HG02588 (cell line): ENCODE measurements around the gene HSBP1L1.

Experiments
- ATAC-seq: cut with Tn5 transposase; IDR thresholded peaks from one replicate; pipeline ENCODE4 v1.9.1; 2021; ENCODE audit warnings: mild to moderate bottlenecking, moderate library complexity; ENCODE audit not compliant: unreplicated experiment

The HSBP1L1 gene

DNA sequence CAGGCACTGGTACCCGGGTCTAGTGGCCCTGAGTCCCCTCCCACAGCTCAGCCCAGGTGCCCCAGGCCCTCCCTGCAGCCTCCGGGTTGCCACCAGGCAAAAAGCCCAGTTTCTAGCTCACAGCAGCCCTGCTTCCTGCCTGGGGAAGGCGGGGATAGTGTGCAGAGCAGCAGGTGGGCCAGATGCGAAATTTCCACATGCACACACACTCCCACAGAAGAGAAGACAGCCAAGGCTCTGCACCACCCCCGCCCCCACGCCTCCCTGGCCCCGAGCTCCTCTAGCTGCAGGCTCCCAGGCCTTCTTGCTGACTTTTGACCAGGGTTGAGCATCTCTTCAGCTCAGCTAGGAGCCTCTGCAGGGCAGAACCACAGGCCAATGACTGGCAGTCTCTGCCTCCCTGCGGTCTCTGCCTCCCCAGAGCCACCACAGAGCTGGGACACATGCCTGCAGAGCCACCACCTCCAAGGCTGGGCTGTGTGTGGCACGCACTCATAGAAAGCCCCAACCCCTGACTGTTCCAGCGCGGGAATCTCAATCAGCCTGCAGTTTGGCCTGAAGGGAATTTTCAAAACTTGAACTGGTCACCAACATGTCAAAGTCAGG is 20.2 kb upstream of the HSBP1L1 start:
- ATAC-seq, result peak; percentile 38

DNA sequence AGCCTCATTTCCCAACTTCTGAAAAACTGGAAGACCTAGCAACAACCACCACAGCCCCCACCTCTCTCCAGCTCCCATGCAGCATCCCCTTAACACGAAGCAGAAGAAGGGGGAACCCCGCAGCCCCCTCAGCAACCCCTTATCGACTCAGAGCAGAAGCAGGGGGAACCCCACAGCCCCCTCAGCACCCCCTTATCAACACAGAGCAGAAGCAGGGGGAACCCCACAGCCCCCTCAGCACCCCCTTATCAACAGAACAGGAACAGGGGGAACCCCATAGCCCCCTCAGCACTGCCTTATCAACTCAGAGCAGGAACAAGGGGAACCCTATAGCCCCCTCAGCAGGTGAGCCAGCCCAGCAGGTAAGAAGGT is 19.7 kb upstream of the HSBP1L1 start:
- peak; percentile 13 for ATAC-seq

DNA sequence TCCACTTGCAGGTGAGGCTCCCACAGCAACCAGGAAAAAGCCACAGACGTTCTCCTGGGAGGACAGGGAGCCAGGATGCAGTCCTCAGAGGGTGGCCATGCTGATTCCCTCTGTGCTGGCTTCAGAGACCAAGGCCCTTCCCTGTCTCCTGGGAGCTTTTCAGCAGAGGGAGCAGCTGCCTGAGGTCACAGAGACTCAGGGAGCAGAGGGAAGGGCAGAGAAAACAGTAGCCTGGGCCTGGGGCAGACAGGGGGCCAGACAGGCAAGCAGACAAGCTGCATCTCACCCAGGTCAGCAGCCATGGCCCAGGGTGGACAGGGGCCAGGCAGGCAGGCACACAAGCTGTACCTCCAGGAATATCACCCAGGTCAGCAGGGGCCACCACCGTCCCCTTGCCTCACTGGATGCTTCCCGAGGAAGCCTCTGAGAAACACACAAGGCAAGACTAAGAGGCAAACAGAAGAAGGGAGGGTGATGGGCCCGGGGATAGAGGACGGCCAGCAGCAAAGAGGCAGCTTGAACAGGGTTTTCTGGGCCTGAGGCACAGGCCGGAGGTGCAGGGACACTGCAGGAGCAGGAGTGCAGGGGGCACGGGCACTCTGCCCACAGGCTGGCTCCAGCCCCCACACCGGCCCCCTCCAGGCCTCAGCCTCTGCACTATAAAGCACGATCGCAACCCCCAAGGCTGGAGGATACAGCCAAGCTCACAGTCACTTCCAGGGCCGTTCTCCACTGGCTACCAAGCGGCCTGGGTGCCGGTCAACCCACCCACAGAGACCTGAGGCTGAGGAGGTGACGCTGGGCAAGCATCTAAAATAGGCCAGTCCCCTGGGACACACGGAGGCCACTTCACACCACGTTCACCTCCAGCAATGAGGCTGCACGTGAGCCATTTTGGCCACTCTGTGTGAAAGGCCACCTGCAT is 19.1 kb upstream of the HSBP1L1 start:
- no peak for ATAC-seq

DNA sequence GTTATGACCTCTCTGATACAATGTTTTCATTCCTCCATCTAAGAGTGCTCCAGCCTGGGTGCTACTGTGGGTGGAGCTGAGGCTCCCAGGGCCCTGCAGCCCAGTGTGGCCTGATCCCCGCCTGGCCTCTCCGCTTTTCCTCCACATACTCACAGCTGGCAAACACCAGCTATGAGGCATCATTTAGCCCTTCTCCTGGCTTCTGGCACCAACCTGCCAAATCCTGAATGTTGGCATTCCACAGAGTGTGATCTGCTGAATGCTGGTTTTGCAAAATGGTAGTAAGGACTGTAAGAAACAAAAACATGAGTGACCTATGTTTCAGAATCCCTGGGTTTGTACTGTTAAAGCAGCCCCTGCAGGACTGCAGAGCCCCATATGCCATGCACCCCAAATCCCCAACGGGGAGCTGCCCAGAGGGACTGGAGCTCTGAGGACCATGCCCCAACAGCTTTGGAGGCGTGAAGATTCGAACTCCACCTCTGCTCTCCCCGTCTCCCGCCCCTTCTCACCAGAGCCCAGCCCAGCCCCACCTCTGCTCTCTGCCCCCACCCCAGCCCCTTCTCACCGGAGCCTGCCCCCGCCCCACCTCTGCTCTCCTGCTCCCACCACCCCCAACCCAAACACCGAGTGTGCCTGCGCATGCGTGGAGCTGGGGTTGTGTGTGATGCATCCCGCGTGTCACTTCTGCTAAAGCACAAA is 17.2 kb upstream of the HSBP1L1 start:
- no peak for ATAC-seq

DNA sequence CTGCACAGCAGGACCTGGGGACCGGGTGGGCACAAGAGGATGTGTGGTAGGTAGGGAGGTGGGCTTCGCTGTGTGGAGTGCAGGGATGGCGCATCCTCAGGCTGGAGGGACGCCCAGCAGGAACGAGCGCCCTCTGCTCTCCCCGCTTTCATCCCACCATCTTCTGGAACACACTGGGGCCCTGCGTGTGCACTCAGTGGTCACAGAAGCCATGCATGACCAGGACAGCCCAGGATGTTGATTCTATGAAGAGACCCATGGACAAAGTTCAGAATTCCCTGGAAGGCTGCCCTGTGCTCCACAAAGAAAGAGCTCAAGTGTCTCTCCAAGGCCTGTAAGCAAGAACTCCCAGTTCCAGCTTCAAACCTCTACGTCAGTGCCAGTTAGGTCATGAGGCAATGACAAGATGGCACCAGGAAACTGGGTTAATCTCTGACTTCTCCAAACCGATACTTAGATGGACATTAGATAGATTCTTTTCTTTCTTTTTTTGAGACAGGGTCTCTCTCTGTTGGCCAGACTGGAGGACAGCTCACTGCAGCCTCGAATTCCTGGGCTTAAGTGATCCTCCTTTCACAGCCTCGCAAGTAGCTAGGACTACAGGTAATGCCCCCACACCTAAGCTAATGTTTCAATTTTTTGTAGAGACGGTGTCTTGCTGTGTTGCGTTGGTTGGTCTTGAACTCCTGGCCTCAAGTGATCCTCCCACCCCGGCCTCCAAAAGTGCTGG is 16.4 kb upstream of the HSBP1L1 start:
- ATAC-seq, result no peak

DNA sequence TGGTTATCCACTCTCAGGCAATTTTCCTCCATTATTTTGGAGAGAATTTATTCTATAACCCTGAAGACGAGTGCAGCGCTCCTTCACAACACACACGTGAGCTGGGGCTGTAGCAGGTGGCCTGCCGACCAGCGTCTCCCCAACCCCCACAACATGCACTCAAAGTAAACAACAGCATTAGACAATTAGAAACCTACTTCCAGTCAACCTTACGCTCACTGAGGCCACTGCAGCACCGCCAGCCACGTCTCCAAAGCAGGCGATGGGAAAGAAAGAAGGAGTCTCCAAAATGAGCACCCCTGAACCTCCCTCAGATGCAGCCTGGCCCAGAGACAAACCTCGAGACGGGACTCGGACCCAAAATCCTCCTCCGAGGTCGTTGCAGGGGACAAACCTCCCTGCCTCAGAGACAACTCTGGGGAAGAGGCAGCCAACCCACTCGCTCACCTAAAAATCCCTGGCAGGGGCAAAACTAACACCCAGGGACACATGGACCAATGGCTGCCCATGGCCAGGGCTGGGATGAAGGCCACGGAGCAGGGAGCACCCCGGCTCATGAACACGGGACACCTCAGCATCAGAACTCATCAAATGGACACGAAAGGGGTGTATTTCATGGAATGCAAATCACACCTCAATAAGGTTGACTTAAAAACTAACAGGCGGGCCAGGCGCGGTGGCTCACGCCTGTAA is 15.6 kb upstream of the HSBP1L1 start:
- no peak for ATAC-seq

DNA sequence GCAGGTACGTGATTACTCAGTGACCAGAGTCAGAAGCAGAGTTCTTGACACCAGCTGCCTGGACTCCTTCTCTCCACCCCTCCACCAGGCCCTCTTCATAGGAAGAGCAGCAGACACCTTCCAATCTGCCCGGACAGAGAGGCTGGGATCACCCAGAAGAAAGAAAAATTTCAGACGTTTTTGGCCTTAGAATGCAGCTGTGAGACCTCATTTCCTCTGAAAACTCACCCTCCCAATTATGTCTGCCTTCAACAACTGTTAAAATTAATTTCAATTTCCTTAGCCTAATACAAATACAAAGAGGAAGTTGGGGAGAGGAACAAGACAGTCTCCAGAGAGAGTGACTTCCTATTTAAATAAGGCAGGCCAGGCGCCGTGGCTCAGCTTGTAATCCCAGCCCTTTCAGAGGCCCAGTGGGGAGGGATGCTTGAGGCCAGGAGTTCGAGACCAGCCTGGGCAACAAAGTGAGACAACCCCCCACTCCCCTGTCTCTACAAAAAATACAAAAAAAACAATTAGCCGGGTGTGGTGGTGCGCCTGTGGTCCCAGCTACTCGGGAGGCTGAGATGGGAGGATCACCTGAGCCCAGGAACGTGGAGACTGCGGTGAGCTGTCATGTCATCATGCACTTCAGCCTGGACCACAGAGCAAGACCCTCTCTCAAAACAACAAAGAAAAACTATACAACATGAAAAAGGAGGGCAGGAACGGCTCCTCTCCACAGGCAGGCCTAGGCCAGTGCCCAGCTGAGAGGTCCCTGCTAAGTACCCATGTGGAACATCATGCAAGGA is 14.6 kb upstream of the HSBP1L1 start:
- no peak for ATAC-seq

DNA sequence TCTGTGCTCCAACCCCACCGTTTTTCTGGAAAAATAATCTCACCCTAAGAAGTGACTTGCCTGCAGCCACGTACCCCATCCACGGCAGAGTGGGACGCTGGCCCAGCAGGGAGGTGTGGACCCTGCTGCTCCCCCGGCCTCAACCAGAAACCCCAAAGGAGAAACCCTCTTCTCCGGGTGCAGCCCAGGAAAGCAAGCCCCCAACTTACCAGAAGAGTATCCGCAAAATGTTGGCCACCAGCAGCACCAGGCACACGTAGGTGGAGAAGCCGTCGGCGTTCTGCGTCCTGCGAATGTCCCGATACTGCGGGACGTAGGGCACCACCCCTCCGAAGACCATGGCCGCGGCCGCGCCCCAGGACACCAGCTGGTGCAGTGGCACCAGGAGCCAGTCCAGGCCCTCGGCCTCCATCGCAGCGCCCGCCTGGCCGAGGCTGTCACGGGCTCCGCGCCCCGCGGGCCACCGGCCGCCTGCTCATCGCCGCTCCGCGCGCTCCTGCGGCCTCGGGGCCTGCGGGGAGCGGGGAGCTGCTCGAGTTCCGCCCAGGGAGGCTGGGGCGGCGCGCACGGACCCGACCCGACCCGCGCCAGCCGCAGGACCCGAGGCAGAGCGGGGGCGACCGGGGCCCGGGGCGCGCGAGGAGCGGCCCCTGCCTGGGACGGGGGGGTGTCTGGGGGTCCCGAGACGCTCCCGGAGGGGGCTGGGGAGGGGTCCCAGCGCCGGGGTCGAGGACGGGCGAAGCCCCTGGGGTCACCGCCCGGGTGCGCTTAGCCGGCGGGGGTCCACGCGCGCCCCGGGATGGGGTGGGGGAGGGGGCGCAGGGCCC is 13.7 kb upstream of the HSBP1L1 start:
- ATAC-seq, result peak; percentile 27

DNA sequence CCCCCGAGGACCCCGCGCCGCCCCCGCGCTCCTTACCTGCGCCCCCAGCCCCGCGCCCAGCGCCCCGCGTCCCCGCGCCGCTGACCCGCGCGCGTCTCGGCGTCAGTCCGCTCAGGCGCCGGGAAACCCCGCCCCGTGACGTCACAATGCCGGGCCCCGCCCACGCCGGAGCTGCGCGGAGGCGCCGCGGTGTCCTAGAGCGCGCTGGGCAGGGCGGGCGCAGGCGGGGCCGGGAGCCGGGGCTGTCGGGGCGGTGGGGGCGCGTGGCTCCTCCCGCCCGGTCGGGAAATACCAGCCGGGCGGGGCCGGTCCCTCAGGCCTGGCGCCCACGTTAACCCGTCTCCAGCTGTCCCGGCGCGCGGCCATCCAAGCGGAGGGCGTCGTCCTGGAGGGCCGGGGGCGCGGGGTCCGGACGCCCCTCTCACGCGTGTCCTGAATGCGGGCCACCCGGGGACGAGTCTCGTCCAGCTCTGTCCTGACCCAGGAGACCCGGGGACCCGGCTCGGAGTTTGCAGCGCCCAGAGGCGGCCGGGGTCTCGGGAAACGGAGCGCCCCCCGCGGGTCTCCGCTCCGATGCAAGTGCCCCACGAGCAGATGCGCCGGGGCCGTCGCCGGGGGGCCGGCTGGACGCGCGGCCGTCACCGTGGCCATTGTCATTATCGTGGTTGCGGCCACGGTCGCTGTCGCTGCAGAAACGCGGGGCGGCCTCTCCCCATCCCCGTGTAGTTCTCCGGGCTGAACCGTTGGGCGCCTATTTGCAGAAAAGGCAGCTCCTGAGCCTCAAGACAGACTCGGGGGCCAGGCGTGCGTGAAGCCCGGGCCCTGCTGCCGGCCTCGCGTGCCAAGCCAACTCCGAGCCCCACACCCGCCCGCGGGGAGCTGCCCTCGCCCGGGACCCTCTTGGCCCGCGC is 12.6 kb upstream of the HSBP1L1 start, which contains the start of gene SLC66A2:
TSS of gene SLC66A2 (minus strand) at position 109 of the 911 bp plus-strand sequence. CDS start 727 bp downstream, outside the sequence.
- ATAC-seq, result peak; percentile 82

DNA sequence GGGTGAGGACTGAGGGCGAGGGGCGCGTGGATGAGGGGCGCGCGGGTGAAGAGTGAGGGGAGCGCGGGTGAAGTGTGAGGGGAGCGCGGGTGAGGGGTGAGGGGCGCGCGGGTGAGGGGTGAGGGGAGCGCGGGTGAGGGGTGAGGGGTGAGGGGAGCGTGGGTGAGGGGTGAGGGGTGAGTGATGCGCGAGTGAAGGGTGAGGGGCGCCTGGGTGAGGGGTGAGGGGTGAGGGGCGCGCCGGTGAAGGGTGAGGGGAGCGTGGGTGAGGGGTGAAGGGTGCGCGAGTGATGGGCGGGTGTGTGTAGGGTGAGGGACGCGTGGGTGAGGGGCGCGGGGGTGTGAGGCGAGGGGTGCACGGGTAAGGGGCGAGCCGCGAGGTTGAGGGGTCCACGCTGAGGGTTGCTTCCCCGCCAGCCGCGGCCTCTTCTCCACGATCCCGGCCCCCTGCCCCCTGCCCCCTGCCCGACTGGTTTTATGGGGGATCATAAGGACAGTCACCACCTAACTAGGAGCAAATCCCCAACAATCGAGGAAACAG is 11.9 kb upstream of the HSBP1L1 start:
- no peak for ATAC-seq

DNA sequence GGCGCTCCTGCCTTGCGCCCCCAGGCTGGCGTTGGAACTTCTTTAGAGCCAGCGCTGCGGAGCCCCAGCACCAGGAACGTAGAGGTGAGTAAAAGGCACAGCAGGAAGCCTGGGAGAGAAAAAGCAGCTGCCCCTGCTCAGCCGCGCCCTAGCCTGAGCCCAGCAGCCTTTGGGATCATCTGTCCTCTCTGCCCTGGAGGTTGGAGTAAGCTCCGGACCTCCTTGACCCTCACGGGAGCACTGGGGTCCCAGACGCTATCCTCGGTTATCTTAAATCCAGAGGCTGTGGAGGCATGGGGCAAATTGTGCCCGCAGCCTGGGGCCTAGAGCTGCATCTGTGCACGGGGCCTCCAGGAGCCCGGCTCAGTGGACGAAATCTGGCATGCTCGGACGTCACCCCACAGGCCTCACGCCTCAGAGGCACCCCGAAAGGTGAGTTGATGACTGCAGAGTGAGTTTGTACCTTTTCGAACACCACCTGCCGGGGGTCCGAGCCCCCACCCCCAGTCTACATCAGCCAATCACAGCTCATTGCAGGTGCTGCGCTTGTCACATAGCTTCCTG is 11.4 kb upstream of the HSBP1L1 start:
- ATAC-seq, result no peak

DNA sequence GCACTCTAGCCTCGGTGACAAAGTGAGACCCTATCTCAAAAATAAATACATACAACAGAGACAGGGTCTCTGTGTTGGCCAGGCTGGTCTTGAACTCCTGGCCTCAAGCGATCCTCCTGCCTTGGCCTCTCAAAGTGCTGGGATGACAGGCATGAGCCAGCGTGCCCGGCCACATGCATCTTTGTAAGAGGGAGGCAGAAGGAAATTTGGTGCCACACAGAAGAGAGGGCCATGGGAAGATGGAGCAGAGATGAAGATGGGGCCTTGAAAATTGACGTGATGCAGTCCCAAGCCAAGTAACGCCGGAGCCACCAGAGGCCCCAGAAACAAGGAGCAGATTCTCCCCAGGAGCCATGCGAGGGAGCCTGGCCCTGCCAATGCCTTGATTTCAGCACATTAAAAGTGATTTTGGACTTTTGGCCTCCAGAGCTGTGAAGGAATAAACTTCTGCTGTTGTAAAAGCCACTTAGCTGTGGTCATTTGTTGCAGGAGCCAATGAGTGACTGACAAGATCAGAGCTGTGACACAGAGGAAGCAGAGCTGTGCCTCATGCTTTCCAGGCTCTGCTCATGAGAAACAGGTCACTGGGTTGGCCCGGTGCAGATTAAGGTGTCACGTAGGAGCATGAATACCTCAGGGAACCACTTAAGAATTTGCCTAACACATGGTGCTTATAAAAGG is 10.3 kb upstream of the HSBP1L1 start:
- no peak for ATAC-seq

DNA sequence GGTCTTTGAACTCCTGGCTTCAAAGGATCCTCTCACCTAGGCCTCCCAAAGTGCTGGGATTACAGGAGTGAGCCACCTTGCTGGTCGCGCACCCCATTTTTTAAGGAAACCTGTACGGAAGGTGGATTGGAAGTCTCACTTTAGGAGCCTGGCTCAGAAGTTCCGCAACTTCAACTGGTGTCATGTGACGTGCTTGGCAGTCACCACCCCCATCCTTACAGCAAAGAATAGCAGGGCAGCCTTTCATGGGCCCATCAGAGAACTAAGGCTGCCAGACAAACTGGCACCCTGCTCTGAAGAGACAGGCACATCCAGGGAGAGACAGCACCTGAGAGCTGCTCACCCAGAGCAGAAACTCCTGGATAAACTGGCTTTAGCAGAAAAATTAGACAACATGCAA is 9.7 kb upstream of the HSBP1L1 start:
- ATAC-seq, result no peak

DNA sequence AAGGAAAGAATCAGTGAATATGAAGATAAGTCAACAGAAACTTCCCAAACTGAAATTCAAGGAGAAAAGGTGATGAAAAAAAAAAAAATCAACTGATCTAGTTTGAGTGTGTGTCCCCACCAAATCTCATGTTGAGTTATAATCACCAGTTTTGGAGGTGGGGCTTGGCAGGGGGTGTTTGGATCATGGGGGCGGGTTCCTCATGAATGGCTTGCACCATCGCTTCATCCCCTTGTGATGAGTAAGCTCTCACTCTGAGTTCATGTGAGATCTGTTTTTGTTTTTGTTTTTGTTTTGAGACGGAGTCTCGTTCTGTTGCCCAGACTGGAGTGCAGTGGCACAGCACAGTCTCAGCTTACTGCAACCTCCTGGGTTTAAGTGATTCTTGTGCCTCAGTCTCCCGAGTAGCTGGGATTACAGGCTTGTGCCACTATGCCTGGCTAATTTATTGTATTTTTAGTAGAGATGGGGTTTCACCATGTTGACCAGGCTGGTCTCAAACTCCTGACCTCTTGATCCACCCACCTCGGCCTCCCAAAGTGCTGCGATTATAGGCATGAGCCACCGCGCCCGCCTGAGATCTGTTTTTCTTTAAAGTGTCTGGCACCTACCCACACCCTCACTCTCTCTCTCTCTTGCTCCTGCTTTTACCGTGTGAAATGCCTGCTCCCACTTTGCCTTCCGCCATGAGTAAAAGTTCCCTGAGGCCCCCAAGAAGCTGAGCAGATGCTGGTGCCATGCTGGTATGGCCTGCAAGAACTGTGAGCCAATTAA is 9.0 kb upstream of the HSBP1L1 start:
- no peak for ATAC-seq

DNA sequence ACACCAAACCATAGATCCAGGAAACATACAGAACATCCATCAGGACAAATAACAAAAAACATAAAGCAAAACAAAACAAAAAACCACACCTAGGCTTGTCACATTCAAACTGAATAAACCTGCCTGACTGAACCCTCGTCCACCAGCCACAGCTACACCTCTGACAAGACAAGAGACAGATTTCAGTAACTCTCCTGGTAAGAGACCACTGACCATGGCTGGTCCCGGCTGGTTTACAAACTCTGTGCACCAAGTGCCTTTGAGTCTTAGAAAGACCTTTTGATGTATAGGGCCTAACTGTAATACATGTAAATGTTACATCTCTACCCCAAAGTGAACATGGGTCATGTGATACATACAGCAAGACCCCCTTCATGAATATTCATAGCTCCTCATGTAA is 8.2 kb upstream of the HSBP1L1 start:
- ATAC-seq, result no peak

DNA sequence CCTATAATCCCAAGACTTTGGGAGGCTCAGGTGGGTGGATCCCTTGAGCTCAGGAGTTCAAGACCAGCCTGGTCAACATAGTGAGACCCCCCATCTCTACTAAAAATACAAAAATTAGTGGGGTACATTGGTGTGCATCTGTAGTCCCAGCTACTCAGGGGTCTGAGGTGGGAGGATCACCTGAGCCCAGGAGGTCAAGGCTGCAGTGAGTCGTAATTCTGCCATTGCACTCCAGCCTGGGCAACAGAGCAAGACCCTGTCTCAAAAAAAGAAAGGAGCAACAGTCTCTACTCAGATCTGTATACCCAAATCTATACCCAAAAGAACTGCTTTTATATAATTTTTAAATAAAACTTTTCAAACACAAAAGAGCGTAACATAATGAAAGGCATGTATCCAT is 5.5 kb upstream of the HSBP1L1 start:
- ATAC-seq, result no peak
